ENCODE results near the gene MRPL40.
"Not testable (repeated sequence)": the region's sequence is repeated elsewhere in the genome, so short reads cannot be mapped to it uniquely, and the experiment has no call there.

MRPL40 gene

DNA sequence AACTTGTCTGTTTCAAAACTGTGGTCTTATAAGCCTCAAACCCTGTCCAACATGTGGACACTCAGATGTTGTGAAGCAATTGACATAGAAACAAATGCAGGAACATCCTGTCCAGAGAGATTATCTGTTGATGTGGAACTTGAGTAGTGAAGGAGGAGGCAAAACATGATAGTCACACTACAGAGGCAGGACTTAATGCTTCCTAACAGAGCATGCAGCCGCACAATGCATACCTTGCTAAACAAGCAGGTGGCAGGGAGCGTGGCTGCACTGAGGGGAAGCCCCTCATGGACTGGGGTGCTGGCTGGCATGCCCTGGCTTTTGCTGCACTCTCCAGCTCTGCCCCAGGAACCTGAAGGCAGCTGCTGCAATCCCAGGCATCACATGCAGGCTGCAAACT lies 9.8 kb downstream of the MRPL40 start:
- peak; percentile 7 for DNase-seq

DNA sequence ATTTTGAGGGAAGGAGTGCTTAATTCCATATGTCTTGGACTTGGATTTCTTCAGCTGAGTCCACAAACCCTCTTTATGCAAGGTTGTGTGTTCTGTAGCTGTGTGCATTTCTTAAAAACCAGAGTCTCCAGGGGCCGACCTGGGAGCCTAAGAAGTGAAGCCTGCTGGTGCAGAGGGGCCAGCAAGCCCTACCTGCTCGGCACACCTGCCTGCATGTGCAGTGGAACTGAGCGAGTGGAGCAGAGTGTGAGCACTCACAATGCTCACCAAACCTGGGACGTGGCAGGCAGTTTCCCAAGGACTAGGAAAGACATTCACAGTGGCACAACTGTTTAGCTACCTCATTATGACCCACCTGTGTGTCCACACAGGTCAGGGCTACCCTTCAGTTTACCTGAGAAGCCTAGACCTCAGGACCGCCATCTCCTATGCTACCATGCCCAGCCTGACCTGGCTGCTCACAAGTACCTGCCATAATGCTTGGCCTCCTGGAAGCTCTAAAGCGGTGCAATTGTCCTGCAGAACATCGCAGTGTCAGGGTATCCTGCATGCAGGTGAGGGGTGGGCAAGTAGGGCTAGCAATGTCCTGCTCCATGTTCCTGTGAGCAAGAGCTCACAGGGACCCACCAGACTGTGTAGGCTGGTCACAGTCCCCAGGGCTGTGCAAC lies 11.3 kb downstream of the MRPL40 start:
- DNase-seq: no peak

DNA sequence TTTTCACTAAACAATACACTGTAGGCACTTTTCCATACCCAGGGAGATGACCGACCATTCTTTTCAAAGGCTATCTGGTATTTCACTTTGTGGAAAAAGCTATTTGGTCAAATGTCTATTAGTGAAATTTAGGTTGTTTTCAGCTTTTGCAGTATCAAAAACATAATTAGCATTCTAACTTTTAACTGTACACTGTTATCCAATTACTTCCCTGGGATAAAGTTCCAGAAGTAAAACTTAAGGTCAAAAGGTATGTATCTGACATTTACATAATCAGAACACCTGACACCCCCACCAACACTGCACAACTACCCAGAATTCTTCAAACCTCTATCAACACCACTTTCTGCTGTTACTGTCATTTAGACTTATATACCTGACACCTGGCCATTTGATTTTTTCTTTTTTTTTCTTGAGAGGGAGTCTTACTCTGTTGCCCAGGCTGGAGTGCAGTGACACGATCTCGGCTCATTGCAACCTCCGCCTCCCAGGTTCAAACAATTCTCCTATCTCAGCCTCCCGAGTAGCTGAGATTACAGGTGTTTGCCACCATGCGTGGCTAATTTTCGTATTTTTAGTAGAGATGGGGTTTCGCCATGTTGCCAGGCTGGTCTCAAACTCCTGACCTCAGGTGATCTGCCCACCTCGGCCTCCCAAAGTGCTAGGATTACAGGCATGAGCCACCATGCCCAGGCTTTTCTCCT lies 13.1 kb downstream of the MRPL40 start:
- not testable (repeated sequence) for DNase-seq

DNA sequence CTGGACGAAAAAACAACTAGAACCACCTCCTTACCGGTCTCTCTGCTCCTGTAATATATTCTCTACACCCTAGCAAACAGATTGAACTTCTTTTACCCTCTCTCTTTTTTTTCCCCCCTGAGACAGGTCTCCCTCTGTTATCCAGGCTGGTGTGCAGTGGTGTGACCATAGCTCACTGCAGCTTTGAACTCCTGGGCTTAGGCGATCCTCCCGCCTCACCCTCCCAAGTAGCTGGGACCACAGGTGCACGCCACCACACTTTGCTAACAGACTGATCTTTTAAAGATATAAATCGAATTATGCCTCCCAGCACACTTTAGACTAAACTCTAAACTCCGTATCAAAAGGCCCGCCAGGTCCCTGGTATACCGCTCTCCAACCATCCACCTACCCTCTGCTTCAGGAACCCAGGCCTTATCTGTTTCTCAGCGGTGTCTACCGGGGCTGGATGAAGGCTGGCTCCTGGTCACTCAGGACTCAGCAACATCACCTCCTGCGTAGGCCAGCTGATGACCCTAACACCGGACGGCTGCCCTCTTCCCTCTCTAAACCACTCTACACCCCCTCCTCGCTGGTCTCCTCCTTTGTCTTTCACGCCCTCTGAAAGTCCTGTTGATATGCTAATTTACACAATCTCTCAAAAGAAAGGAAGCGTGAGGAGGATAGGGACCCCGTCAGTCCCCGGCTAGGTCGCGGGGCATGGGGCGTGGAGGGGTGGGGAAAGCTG lies 14.4 kb downstream of the MRPL40 start:
- DNase-seq: no peak

DNA sequence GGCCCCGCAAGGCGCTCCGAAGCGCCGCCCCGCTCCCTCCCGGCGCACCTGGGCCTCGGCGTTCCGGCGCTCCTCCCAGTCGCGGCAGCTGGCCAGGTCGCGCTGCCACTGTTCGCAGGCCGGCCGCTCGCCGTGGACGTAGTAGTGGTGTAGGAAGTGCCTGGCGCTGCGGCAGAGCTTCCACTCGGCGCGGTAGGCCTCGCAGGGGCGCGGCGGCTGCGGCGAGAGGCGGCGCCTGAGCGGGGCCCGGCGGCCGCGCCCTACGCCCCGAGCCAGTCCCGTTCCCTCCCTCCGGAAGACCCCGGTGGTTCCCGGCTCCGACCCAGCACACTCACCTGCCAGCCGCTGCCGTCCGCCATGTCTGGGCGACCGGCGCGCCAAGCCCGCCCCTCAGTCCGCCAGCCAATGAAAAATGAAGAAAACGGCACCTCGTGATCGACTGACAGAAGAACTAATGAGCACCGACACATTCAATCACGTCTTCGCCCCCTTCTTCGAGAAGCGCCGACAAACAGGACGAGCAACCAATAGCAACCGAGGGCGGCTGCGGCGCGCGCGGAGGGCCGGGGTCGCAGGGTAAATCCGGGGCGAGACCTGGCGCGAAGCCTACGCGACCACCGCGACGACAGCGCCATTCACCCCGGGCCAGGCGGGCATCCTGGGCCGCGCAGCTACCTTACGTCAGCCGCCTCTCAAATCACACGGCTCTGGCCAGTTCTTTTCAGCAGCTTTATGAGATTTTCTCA lies 15.2 kb downstream of the MRPL40 start, which contains the start of gene C22orf39:
Gene C22orf39, minus strand, starts transcription at position 382 of the 746 bp plus-strand sequence. Its CDS starts 23 bp downstream, at position 359.
- peak; percentile 87 for DNase-seq

DNA sequence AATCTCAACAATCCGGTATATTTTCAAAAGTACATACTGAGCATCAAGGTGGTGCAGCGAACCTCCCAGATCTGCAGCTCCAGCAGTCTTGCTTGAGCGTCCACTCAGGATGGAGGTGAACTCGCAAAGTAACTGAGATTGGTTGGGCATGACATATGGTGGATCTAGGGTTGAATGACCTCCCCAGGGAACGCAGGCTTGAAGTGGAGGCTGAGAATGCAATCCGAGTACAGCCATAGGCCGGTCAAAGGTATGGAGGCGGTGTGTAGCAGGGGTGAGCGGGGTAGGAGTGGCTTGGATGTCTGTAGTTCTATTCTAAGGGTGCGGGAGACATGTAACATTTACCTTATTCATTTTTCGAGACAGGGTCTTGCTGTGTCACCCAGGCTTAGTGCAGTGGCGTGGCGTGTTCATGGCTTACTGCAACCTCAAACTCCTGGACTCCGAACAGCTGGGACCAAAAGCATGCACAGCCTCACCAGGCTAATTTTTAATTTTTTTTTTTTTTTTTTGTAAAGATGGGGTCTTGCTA lies 15.8 kb downstream of the MRPL40 start:
- no peak for DNase-seq

DNA sequence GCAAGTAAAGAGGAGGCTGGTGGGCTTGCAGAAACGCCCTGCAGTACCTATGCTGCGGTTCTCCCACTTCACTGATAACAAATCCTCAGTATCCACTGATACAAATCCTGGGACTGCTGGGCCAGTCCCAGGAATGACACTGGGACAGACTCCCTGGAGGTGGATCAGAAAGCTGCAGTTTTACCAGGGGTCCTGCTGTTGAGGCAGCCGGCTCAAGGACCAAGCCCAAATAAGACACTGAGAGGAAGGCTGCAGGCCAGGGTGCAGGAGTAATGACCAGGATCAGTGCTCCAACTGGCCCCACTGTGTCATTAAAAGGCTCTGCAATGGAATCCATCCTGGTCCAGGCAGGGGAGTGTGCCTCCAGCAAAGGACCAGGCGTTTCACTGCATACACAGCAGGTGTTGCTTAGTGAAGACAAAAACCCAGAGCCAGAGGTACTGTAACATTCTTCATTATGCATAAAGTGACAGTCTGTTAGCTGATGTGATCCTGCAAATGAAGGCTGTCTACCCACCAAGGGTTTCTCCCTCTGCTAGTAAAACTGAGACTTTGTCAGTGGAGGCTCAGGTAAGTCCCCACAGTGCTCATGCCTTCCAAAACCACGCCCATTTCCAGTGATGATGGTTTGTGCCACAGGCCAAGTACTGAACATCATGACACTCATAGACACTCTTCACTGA lies 16.5 kb downstream of the MRPL40 start:
- DNase-seq: no peak

DNA sequence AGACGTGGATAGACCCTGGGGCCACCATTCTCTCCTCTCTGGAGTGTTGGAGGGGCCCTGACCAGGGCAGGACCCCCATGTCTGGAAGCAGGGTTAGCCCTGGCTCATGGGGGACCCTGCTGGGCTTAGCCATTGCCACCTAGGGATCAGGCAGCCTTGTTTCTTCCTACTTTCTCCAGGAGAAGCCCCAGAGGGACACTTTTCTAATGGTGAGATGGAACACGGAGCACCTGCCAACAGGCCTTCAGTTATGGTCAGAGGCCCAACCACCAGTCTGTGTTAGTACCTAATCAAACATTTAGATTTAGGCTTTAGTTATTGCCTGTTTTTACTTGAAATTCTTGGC lies 17.1 kb downstream of the MRPL40 start:
- DNase-seq: no peak

DNA sequence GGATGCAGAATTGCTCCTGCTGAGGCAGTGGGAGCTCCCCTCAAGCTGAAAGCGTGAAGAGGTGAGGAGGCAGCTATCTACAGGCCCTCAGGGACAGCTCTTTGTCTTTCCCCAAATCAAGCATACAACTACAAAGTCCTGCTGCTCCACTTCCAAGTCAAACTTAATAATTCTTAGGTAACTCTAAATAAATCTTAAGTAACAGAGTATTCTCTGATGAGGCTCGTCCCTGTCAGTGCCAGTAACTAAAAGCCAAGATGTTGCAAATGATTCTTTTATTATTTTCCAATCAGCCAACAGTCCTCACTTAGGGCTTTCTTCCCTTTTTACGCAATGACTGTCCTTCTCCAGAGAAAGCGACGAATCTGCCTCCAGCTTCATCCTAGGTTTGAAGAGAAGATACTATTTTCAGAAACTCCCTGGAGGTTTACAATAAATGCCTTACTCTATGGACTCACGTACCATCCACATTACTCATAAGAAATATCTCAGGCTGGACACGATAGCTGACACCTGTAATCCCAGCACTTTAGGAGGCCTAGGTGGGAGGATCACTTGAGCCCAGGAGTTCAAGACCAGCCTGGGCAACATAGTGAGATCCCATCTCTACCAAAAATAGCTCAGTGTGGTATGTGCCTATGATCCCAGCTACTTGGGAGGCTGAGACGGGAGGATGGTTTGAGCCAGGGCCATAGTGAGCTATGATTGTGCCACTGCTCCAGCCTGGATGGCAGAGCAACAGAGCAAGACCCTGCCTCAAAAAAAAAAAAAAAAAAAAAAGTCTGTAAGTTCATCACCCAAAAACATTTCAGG lies 18.2 kb downstream of the MRPL40 start:
- no peak for DNase-seq

DNA sequence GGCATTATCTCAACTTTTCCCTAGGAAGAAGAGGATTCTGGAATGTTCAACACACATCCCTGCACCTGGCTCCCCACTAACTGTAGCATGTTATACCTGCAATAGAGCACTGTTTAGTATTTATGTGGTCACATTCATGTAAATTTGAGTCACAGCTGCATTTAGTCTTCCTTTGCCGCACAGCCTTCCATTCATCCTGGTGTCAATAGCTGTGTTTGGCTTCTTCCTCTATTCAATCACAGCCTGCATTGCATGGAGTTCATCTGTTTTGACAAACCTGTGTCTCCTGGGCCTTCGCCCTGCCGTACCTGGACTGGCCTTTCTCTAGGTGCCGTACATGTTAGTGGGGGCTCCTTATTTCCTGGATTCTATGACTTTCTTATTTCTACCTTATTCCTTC lies 19.2 kb downstream of the MRPL40 start:
- DNase-seq: no peak

DNA sequence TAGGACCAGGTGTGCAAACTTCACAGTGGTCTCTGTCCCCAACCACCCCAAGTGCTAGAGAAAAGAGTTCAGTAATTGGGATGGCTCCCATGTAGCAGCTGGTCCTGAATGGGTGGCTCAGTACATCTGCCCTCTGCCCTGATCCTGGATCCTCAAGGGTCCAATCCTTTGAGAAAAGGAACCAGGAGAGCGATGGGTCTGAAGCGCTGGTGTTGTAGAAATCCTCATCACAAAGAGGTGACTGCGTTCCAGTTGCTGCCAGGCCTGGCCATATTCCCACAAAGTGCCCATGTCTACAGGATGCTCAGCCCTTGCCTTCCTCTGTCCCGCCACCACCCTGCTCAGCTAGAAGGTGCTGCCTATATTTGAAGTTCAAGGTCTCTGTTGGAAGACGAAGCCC lies 21.4 kb downstream of the MRPL40 start:
- no peak for DNase-seq

DNA sequence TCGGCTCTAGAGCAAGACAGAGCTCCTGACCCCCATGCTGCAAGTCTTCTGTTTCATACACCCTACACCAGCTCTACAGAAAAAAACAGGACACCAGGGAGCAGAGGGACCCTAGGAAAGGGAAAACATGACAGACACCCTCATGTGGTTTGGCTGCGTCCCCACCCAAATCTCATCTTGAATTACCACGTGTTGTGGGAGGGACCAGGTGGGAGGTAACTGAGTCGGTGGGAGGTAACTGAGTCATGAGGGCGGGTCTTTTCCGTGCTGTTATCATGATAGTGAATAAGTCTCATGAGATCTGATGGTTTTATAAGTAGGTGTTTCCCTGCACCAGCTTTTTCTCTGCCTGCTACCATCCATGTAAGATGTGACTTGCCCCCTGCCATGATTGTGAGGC lies 21.8 kb downstream of the MRPL40 start:
- no peak for DNase-seq

DNA sequence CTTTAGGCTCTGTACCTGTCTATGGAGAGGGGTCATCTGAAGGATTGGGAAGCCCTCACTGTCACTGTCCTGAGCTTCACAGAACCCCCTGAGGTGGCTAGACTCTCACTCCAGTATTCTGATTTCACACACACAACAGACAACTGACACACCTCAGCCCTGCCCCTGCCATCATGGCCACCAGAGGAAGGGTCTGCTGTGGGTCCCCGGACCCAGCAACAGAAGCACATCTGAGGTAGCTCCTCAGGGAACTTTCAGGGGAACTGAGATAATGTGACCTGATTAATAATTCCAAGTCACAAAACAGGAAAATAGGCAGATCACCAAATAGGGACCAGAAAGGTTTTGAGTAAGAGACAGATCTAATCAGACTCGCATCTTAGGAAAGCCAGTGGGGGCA lies 22.7 kb downstream of the MRPL40 start:
- no peak for DNase-seq

DNA sequence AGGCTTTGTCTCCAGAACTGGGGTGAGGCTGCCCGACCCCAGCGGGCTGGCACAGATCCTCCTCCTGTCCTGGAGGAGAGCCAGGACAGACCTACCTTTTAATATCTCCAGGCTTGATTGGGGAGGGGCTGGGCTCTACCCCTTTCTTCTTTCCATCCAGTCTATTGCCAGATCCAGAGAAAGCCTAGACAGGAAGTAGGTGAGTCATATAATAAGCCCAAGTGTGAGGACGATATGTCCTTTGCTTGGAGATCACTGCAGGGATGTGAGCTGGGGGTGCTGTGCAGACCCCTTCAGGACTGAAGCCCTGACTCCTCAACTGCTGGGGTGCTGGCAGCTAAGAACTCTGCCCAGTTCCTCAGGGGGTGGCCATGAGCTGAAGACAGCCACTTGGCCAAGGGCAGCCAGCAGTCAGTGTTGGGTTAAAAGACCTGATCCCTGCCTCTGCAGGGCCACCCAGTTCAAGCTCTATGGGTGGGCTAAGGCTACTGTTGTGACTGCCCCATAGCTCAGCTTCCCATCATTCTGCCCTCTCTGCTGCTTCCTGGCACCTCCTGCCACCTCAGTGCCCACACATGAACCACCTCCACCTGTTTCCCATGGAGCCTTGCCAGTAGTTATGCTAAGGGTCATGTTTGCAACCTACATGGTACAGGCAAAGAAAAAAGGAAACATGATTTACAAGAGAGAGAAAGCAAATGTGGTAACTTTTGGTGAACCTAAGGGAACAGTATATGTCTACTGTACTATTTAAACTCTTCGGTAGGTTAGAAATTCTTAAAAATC lies 23.4 kb downstream of the MRPL40 start:
- DNase-seq: no peak

DNA sequence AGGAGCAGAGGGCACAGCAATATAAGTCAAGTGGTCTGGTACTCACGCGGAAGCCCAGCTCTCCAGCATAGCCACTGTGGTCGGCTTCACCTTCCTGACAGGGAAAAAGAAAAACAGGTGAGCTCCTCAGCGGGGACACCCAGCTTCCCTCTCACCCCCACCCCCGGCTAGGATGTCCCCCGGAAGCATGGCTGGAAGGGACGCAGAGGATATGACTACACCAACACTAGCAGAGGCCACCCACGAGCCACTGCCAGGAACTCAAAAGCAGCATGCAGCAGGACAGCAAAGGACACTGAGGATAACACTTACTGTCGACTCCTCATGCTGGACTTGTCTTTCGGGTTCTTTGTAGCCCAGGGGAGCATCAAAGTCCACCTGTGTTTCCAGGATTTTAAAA lies 24.2 kb downstream of the MRPL40 start:
- DNase-seq: no peak

DNA sequence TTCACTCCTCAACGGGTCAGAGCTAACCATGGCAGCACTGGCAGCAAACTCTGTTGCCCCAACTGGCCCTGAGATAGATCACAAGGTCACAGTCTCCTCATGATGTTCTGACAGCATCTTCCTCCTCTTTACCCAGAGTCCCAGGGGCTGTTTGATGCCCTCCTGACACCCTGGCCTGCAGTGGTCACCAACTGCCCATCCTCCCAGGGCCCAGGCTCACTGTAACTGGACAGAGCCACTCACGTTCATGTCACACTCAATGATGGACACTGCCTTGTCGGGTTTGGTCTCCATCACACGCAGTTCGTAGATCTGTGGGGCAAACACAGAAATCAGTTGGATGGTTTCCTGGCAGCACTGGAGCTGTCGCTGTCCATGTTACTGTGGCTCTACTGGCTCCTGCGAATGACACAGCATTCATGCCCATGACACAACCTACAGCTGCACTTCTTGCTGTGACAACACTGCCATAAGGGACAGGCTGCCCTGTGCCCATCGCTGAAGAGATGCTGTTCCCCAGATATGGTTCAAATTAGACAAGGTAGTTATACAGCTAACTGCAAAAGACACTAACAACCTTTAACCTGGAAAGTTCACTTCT lies 25.6 kb downstream of the MRPL40 start:
- no peak for DNase-seq

DNA sequence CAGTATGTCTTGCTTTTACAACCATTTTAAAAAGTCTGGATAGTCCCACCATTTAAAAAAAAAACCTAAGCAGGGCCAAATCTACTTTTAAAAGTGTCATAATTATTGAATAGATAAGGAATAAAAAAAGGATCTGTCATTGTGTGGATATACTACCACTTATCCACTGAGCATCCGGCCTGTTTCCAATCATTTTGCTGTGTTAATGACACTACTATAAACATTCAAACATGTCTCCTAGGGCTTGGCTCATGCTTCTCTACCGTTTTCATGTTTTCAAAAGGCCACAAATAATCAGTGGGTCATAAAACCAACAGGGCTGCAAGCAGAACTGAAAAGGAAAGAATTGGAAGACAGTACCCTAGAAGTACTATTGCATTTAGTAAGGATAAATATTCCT lies 27.7 kb downstream of the MRPL40 start:
- DNase-seq: no peak

DNA sequence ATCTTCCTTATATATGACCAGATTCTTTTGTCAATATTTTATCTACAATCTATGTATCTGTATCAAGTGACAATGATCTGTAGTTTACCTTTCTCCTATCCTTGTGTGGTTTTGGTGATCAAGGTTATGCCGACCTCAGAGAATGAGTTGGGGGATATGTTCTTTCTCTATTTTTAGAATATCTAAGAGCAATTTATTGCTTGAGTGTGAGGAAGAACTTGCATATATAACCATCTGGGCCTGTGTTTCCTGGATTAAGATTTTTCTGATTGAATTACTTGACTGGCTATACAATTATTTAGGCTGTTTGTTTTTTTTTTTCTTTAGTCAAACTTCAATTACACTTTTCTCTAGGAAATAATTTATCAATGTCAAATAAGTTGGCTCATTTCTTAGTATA lies 29.2 kb downstream of the MRPL40 start:
- no peak for DNase-seq

DNA sequence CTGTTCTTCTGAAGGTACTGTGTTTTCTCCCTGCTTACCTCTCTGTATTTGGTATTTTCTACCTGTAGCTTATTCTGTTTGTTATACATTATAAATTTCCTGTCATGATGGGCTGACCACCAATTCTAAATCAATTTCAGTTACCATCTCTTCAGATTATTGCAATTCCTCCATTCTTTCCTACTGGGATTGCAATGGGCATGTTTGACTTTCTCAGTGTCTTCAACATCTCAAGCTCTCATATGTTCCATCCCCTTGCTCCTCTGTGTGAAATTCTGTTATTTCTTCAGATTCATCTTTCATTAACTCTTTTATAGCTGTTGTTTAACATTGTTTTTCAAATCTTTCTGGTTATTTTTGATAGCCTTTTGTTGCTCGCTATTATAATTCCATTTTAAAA lies 30.7 kb downstream of the MRPL40 start:
- DNase-seq: no peak

All from MV-4-11 (cell line).